Spinal cord (tissue), 10 donors: ENCODE data around the gene IGF2R. TPM values are rescaled to one million over a fixed set of nuclear protein-coding genes. Genes with fewer than 3 reads are reported as not detected.
A peak's percentile ranks its signal among the peaks of the same experiment; 100 is the strongest.

Source experiments
- DNase-seq, 6 donors: peaks; one replicate each; pipeline versions ENCODE4 v3.0.0 to v3.0.0-alpha.2; 2013 to 2015; ENCODE audit warnings: low spot score in 6 of 6, low read depth in 4 of 6
- H3K27ac ChIP-seq: one replicate; pipeline ENCODE4 v1.5.1; 2013; ENCODE audit warnings: low read depth, low read length, control low read depth
- H3K27me3 ChIP-seq: one replicate; pipeline ENCODE4 v1.6.1; 2013; ENCODE audit warnings: low read length; ENCODE audit not compliant: control insufficient read depth, insufficient read depth
- H3K36me3 ChIP-seq: one replicate; pipeline ENCODE4 v1.6.1; 2013; ENCODE audit warnings: low read length; ENCODE audit not compliant: control insufficient read depth, insufficient read depth
- H3K4me1 ChIP-seq: one replicate; pipeline ENCODE4 v1.6.1; 2013; ENCODE audit warnings: low read length; ENCODE audit not compliant: control insufficient read depth, insufficient read depth
- H3K4me3 ChIP-seq: one replicate; pipeline ENCODE4 v1.5.1; 2013; ENCODE audit warnings: low read depth, low read length, control low read depth
- H3K9me3 ChIP-seq: one replicate; pipeline ENCODE4 v1.6.1; 2013; ENCODE audit warnings: low read length; ENCODE audit not compliant: control insufficient read depth, insufficient read depth
- WGBS: methylation state at CpG from one replicate; pipeline ENCODE4 v1.1.5; 2013; ENCODE audit warnings: missing lambda C conversion rate; ENCODE audit not compliant: insufficient coverage; 5-methylcytosine and 5-hydroxymethylcytosine counted together
- polyA plus RNA-seq, 2 donors: library from polyadenylated mRNA; unstranded; fragments of 120-200 nt; gene quantifications; one replicate each; pipeline ENCODE4 v1.2.1, GENCODE V29; 2013; ENCODE audit not compliant: insufficient read length in 2 of 2
- total RNA-seq, 2 donors: library from RNA; depleted of rRNA in 1 of 2; stranded (reverse); fragments of 120-200 nt in 1 of 2; fragments of >200 nt in 1 of 2; gene quantifications; one replicate each; pipeline versions ENCODE4 v1.2.3 to v1.2.4, GENCODE V29; 2013 to 2014
- donor health status: healthy.

The IGF2R gene
- total and polyA plus RNA-seq, 4 donors = 23.8 to 53.0 (median 31.1) TPM

DNA sequence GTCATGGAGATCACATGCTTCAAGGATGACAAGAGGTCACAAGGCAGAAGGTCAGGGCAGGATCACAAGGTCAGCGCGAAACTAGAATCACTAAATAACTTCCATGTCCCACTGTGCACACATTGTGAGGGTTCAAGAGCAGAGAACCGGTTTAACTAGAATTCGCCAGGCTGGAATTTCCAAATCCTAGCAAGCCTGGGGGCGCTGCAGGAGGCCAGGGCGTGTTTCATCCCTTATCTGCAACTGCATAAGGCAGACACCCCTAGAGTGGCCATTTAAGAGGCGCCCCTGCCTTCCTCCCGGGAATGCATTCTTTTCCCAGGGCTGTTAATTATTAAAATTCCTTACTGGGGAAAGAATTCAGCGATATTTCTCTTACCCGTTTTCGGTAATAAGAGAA is 112.5 kb downstream of the IGF2R start:
- no peaks in the 10 kb centered on the region for H3K4me1 ChIP-seq
- H3K27ac ChIP-seq = no peak overlapping the region
- H3K36me3 ChIP-seq = peaks cover 63% of the 10 kb centered on the region
- DNase-seq = no peak
- no peaks in the 10 kb centered on the region for H3K9me3 ChIP-seq
- 100% methylated on average over 7 of the region's 11 CpGs for WGBS
- H3K27me3 ChIP-seq = no peaks in the 10 kb centered on the region
- H3K4me3 ChIP-seq = no peak overlapping the region

DNA sequence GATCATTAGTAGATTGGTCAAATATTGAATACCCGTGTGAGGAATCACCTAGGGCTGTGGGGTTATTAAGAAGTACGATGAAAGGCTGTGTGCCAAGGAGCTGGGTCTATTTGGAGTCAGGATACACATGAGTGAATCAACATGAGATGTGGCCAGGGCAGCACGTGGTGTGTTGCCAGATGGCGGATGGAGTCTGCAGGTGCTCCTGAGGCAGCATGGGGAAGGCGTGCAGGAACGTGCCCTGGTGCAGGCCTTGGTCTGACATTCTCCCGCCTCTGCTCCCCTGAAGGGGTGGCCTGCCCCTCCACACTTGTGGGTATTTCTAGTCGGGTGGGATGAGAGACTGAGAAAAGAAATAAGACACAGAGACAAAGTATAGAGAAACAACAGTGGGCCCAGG is 113.7 kb downstream of the IGF2R start:
- peaks cover 72% of the 10 kb centered on the region for H3K36me3 ChIP-seq
- 90% methylated on average over 4 of the region's 8 CpGs for WGBS

DNA sequence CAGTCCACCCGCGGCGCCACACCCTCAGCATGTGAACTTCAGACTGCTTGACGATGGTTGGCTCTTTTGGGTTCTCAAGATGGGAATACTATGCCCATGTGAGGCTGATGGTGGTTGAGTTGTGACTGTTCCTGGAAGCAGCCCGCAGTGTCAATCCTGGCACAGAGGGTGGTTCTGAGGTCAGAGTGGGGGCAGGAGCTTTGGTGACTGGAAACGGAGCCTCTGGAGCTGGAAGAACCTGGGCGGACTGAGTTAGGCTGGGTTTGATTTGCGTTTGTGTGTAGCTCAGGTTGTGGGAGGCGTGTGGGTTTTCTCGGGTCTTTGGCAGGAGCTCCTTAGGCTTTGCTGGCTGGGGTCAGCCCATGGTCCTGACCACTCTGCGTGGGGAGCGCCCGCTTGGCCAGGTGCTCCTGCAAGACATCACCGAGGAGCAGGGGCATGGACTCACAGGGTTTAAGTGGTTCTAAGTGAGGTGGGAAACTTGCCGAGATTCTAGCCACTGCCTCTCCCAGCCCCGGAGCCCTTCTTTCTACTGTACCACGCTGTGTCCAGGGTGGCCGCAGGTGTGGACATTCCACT is 115.4 kb downstream of the IGF2R start:
- H3K4me3 ChIP-seq = no peak overlapping the region
- no peaks in the 10 kb centered on the region for H3K27me3 ChIP-seq
- H3K4me1 ChIP-seq = peaks cover 8% of the 10 kb centered on the region
- no peaks in the 10 kb centered on the region for H3K9me3 ChIP-seq
- no peak for DNase-seq
- WGBS = 99% methylated on average over 17 of the region's 18 CpGs
- H3K27ac ChIP-seq = no peak overlapping the region
- peaks cover 64% of the 10 kb centered on the region for H3K36me3 ChIP-seq

More for the DNA sequence above, 113.7 kb downstream of the IGF2R start:
- Histone ChIP-seq H3K4me3 (no peak overlapping the region), H3K4me1 (no peaks in the 10 kb centered on the region), H3K27ac (no peak overlapping the region), H3K27me3 (no peaks in the 10 kb centered on the region), H3K9me3 (no peaks in the 10 kb centered on the region)
- DNase-seq = no peak

DNA sequence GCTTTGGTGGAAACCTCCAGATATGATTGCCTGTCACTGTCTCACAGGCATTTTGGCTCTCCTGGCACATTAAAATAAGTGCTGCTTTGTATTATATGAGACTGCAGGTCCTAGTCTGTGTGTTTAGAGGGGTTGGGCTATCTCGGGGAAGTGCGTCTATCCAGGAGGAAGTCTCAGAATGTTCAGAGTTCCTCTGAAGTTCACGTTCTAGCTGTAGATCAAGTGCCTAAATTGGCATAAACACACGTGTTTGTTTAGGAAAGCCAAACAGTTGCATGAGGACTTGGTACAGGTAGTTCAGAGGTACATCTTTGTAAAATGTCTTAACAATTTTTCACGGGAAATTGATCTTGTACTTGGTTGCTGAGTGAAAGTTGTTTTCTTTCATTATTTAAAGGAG is 116.3 kb downstream of the IGF2R start:
- Histone ChIP-seq H3K27ac (no peak overlapping the region), H3K9me3 (no peaks in the 10 kb centered on the region), H3K4me1 (peaks cover 8% of the 10 kb centered on the region), H3K4me3 (no peak overlapping the region), H3K27me3 (no peaks in the 10 kb centered on the region), H3K36me3 (peaks cover 60% of the 10 kb centered on the region)
- DNase-seq = no peak
- 93% methylated on average over 4 of the region's 5 CpGs for WGBS

DNA sequence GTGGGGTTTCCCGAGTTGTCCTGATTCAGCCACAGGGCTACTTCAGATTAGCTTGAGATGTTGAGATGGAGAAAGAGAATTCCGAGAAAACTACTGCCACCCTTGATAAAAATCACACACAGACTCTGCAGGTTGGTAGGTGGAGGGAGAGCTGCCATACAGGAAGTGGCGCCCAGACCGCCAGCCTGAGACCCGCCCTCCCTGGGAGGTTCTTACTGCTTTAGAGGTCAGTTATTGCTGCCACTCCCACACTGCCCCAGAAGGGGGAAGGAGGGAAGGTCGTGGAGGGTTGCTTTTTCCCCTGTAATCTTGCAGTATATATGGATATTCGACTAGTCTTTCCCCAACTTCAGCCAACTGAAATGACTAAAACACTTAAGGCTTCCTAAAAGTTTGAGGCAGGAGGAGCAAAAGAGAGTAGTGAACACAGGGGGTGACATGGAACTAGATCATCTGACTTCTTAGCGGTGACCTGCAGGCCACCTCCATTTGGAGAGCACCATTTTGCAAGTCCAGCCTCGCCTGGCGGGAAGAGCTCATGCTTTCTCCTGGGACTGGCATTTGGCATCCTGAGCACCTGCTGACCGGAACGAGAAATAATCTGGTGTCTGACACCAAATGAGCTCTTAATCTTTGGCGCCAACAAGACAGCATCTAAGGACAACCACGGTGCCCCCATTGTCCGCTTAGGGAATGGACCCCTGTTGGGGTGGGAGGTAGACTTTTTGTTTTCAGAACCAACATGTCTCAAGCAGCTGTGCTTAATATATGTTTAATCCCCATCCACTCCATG is 117.0 kb downstream of the IGF2R start:
- 88% methylated on average over 5 of the region's 15 CpGs for WGBS
- DNase-seq = no peak
- H3K27ac ChIP-seq = no peak overlapping the region
- H3K9me3 ChIP-seq = no peaks in the 10 kb centered on the region
- H3K36me3 ChIP-seq = peaks cover 59% of the 10 kb centered on the region
- no peak overlapping the region for H3K4me3 ChIP-seq
- no peaks in the 10 kb centered on the region for H3K27me3 ChIP-seq
- peaks cover 8% of the 10 kb centered on the region for H3K4me1 ChIP-seq

DNA sequence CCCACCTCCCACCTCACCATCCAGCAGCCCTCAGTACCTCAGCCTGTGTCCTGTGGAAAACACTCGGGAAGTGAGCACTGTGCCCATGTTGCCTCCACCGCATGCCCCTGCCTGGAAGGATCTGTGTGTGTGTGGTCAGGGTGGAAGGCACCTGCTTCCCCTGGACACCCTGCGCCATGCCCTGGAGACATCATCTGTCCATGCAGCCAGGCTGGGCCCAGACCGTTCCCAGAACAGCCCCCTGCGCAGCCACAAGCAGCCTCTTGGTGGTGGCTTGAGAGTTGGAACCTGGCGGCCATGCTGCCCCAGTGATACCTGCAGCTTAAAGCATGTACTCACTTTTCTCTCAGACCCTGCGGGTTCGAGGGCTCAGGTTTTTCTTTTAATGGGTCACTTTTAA is 117.9 kb downstream of the IGF2R start:
- no peak overlapping the region for H3K27ac ChIP-seq
- H3K4me3 ChIP-seq = no peak overlapping the region
- 96% methylated on average over 6 of the region's 8 CpGs for WGBS
- no peak for DNase-seq
- peaks cover 8% of the 10 kb centered on the region for H3K4me1 ChIP-seq
- H3K27me3 ChIP-seq = no peaks in the 10 kb centered on the region
- peaks cover 63% of the 10 kb centered on the region for H3K36me3 ChIP-seq
- H3K9me3 ChIP-seq = no peaks in the 10 kb centered on the region

DNA sequence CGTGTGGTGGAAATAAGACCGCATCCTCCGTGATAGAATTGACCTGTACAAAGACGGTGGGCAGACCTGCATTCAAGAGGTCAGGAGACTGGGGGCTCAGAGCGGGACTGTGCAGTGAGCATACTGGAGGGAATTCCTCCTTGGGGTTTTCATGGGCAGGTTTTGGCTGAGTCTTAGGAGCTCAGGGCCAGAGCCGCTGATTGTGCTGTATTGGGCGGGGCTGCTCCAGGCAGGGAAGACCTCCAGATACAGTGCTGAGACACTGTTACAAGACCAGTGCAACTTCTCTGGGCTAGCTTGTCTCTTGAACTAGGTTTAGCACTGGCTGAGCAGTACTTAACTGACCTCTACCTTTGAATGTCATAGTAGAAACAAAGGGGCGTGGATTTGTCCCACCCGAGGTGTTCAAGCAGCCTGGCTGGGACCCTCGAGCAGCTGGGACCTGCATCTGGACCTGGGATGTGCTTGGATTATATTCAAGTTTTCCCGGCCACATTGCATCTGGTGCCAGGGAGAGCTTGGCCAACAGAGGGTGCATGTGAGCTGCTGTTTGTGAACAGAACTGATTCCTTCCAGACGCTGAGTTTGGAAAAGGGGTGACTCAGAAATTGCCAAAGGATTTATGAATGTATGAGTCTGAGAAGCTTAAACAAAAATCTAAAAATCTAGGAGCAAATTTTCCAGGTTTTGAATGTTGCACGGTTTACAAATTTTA is 119.3 kb downstream of the IGF2R start:
- Histone ChIP-seq H3K27me3 (no peaks in the 10 kb centered on the region), H3K4me1 (peaks cover 8% of the 10 kb centered on the region), H3K27ac (no peak overlapping the region), H3K9me3 (no peaks in the 10 kb centered on the region), H3K4me3 (no peak overlapping the region), H3K36me3 (peaks cover 69% of the 10 kb centered on the region)
- 68% methylated on average over 11 of the region's 13 CpGs for WGBS
- DNase-seq = peak; percentile 47 to 93 (median 66)

DNA sequence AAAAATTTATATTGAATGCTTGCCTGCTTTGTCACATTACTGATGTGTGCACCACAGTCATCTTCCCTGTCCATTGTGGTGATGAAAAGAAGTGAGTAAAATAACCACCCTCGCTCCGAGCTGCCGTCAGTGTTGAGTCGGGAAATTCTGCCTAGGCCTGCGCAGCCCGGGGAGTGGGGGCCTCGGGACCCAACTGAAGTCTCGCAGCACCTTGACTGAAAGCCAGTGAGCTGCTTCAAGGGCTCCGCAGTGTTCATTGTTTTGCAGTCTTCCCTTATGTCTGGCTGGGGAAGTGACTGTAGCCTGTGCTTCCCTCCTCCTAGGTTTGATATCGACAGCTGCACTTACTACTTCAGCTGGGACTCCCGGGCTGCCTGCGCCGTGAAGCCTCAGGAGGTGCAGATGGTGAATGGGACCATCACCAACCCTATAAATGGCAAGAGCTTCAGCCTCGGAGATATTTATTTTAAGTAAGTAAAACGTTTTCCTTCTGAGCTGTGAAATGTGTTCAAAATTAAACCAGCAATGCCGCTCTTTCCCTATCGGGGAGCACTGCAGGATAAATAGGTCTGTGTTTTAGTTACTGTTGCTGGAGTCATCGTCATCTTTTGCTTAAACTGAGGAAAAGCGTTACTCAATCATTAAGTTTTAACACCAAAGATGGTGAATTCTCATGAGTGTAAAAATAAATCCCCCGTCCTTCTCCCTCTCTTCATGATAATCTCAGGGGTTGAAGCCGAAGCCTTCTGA is 120.1 kb downstream of the IGF2R start:
- Histone ChIP-seq H3K9me3 (no peaks in the 10 kb centered on the region), H3K36me3 (peaks cover 72% of the 10 kb centered on the region), H3K4me1 (peaks cover 8% of the 10 kb centered on the region), H3K27ac (no peak overlapping the region), H3K4me3 (no peak overlapping the region), H3K27me3 (no peaks in the 10 kb centered on the region)
- WGBS = 69% methylated on average over 10 of the region's 21 CpGs
- DNase-seq = peak in 2 of 6 donors; percentile 74 to 84

DNA sequence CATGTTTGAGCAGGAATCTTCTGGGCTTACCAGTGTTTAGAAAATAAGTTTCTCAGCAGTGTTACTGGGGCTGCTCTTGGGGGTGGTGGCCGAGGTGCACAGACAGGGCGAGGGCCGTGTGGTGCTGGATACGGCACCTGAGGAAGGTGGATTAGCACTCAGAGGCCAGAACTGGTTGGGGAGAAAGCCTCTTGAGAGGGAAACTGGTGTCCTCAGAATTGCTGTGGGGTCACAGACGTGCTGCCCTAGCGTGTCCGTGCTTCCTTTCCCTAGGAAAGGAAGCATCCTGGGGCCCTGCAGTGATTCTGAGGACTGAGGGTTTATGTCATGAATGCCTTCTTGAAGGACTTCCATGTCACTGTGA is 120.6 kb downstream of the IGF2R start:
- no peaks in the 10 kb centered on the region for H3K27me3 ChIP-seq
- WGBS = 95% methylated on average over 7 of the region's 7 CpGs
- no peak overlapping the region for H3K4me3 ChIP-seq
- H3K9me3 ChIP-seq = no peaks in the 10 kb centered on the region
- no peak overlapping the region for H3K27ac ChIP-seq
- no peak for DNase-seq
- H3K36me3 ChIP-seq = peaks cover 67% of the 10 kb centered on the region
- peaks cover 8% of the 10 kb centered on the region for H3K4me1 ChIP-seq
